Fibroblast of mammary gland (primary cell): ENCODE data around the gene THOC6.

Experiments used
- DNase-seq: peaks from one replicate; pipeline ENCODE4 v3.0.0-alpha.2; 2010; ENCODE audit warnings: low read depth
- H3K4me3 ChIP-seq: 2 replicates; pipeline ENCODE4 v1.5.1; 2011; ENCODE audit warnings: low read depth, mild to moderate bottlenecking, low read length, moderate library complexity; ENCODE audit not compliant: control insufficient read depth
- TF ChIP-seq, protein P1 (sequence below): conservative IDR thresholded peaks from 2 replicates; pipeline ENCODE4 v1.5.1; 2011; ENCODE audit warnings: low read depth, low read length, inconsistent platforms; ENCODE audit not compliant: control insufficient read depth, insufficient read depth

The THOC6 gene

GRCh38 chr16:3028716-3029319 is 5.0 kb downstream of the THOC6 start:
- TF ChIP-seq, protein P1, sequence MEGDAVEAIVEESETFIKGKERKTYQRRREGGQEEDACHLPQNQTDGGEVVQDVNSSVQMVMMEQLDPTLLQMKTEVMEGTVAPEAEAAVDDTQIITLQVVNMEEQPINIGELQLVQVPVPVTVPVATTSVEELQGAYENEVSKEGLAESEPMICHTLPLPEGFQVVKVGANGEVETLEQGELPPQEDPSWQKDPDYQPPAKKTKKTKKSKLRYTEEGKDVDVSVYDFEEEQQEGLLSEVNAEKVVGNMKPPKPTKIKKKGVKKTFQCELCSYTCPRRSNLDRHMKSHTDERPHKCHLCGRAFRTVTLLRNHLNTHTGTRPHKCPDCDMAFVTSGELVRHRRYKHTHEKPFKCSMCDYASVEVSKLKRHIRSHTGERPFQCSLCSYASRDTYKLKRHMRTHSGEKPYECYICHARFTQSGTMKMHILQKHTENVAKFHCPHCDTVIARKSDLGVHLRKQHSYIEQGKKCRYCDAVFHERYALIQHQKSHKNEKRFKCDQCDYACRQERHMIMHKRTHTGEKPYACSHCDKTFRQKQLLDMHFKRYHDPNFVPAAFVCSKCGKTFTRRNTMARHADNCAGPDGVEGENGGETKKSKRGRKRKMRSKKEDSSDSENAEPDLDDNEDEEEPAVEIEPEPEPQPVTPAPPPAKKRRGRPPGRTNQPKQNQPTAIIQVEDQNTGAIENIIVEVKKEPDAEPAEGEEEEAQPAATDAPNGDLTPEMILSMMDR = no peak
- DNase-seq = no peak
- H3K4me3 ChIP-seq = no peak overlapping the region

GRCh38 chr16:3029491-3030221 is 5.8 kb downstream of the THOC6 start:
- TF ChIP-seq, protein P1 = no peak
- peak; percentile 36 for DNase-seq
- H3K4me3 ChIP-seq = no peak overlapping the region

DNA sequence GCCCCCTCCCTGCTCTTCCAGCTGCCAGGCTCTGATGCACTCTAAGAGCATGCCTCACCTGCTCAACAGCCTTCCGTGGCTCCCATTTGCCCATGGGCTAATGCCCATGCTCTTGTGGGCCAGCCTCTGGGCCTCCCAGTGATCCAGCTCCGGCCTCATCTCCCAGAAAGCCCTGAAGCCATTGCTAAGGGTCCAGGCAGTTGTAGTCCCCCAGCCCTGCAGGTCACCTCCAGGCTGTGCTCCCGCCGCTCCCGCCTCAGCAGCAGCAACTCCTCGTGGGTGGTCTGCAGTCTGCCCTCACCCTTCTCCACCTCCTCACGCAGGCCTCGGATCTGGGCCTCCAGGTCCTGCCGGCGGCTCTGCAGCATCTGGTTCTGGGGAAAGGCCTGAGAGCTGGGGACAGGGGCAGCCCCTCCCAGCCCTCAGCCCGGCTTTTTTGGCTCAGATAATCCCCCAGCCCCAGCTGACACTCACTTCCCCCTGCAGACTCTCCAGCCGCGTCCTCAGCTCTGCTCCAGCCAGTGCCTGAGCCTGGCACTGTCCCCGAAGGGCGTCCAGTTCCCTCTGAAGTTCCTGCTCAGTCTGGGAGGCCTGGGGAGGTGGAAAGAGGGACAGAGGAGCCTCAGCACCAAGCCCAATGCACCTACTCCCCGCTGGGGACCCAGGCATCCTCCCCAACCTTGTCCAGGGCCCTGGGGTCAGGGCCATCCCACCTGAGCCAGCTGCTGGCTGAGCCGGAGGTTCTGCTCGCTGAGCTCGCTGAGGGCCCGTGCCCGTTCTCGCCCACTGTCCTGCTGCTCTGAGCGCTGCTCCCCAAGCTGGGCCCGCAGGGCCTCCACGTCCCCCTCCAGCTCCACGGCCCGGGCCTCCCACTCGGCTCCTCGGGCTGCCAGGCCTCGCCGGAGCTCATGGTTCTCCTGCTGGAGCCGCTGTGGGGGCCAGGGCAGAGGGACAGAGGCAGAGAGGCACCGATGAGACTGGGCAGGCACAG is 6.7 kb downstream of the THOC6 start:
- no peak overlapping the region for H3K4me3 ChIP-seq
- TF ChIP-seq, protein P1 = no peak

DNA sequence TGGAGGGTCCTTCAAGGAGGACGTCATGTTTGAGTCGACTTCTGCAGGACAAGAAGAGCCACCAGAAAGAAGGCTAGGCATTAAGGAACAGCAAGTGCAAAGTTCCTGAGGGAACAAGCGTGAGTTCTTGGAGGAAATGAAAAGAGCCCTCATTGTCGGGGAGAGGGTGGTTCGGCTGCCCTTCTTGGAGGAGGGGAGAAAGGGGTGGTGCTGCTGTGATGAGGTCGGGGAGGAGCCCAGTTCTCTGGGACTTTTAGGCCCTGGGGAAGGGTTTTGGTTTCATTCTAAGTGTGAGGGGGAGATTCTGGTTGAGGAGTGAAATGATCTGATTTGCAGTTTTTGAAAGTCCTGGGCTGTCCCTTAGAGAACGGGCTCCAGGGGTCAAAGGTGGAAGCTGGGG is 8.8 kb downstream of the THOC6 start:
- H3K4me3 ChIP-seq = no peak overlapping the region
- TF ChIP-seq, protein P1 = no peak
- DNase-seq = no peak

More for the DNA sequence above, 6.7 kb downstream of the THOC6 start:
- no peak for DNase-seq

DNA sequence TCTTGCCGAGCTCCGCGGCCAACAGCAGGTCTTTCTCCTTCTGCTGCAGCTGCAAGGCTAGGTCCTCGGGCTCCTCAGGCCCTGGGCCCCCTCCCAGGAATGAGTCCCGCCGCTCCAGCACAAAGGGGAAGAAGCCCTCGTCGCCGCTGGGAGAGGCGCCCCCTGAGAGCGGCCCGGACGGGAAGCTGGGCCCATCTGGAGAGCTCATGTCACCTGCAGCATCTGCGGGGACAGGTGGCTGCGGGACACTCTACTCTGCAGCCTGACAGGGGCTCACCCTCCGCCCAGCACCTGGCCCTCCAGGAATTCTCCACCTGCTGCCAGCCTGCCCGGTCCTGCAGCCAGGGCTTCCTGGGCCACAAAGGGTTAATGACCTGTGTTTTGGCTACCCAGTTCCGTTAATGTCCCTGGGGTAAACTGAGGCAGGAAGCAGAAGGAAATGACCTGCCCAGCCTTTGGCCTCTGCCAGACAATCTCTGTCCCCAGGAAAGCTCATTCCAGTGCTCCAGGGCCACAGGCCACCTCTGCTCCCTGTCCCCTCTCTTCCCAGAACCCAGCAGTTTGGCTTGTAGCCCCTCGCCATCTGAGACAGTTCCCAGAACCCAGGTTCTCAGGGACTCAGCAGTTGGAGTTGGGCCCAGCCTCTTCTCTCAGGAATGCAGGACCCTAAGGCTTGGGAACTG is 11.6 kb downstream of the THOC6 start:
- DNase-seq = no peak
- TF ChIP-seq, protein P1 = no peak
- H3K4me3 ChIP-seq = no peak overlapping the region

DNA sequence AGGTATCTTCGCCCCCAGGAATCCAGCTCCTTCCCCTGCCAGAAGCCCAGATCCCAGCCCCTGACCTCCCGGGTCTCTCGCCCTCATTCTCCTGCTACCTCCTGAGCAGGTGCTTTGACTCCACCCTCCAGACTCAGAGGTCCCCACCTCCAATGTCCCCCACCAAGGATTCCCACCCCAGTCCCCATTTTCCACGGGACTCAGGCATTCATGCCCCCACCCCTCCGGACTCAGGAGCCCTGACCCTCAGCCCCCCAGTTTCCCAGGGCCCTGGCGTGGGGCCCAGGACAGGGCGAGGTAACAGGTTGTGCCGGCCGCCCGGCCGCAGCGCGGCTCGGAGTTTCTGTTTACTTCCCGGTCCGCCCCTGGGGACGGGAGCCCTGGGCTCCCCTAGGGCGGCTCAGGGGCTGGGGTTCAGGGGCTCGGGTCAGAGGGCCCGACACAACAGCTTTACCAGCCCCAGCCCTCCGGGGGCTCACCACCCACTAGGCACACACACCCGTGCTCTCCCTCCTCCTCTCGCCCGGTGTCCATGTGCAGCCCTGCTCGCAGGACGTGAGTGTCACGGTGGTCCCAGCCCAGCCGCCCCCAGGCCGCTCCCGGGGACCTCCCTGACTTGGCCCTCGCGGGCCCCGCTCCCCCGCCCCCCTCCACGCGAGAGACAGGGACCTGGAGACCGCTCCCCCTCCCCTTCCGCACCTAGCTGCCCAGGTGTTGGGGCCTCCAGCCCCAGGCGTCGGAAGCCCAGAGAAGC is 12.3 kb downstream of the THOC6 start:
- TF ChIP-seq, protein P1 = no peak
- DNase-seq = no peak
- no peak overlapping the region for H3K4me3 ChIP-seq
